Measurements from ENCODE around the gene ATOH8.

The ATOH8 gene

DNA sequence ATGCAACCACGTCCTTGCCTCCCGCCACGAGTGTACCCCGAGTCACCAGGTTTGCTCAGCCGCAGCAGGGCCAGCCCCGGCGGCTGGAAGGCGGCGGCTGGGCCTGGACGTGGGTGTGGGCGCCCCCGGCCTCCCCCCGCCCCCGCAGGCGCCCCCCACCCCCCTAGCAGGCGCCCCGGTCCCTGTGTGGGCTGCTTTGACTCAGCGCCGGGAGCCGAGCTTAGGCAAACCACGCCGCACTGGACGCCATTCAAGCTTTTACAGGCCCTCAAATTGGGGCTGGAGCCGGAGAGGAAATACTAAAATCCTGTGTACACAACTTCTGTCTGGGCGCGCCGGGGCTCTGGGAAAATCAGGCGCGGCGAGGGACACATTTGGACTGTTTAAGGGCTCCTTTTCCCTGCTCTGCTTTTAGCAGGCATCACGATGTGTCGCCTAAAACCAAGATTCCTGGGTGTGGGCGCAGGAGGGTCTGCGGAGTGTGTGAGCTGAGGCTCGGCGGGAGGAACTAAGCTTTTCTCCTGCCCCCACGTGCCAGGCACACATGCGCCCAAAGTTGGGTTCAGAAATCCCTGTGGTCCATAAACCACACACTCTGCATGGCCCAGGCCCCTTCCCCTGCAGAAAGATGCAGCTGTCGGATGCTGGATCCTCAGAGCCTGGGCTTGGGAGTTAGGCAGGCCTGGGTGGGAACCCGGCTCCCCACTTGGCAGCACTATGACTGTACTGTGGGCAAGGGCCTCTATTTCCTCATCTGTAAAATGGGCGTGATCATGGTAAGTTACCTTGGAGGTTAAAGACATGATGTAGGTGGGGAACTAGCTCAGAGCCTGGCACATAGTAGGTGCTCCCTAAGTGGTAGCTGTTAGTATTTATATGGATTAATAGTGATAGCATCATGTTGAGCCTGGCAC lies 57.6 kb downstream of the ATOH8 start:
- DNase-seq: no peak
- Histone ChIP-seq H3K4me3 (ENCODE audit: low read depth, low read length) (no peak overlapping the region), H3K27me3 (ENCODE audit: insufficient read depth, low read depth, severe bottlenecking) (no peaks in the 10 kb centered on the region), H3K9me3 (ENCODE audit: severe bottlenecking) (no peaks in the 10 kb centered on the region), H3K27ac (peak overlapping the region; percentile 77), H3K36me3 (no peaks in the 10 kb centered on the region)
- TF ChIP-seq, protein P1, sequence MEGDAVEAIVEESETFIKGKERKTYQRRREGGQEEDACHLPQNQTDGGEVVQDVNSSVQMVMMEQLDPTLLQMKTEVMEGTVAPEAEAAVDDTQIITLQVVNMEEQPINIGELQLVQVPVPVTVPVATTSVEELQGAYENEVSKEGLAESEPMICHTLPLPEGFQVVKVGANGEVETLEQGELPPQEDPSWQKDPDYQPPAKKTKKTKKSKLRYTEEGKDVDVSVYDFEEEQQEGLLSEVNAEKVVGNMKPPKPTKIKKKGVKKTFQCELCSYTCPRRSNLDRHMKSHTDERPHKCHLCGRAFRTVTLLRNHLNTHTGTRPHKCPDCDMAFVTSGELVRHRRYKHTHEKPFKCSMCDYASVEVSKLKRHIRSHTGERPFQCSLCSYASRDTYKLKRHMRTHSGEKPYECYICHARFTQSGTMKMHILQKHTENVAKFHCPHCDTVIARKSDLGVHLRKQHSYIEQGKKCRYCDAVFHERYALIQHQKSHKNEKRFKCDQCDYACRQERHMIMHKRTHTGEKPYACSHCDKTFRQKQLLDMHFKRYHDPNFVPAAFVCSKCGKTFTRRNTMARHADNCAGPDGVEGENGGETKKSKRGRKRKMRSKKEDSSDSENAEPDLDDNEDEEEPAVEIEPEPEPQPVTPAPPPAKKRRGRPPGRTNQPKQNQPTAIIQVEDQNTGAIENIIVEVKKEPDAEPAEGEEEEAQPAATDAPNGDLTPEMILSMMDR (IDR thresholded peaks at IDR 0.05; ENCODE audit: low read depth, low read length): no peak

DNA sequence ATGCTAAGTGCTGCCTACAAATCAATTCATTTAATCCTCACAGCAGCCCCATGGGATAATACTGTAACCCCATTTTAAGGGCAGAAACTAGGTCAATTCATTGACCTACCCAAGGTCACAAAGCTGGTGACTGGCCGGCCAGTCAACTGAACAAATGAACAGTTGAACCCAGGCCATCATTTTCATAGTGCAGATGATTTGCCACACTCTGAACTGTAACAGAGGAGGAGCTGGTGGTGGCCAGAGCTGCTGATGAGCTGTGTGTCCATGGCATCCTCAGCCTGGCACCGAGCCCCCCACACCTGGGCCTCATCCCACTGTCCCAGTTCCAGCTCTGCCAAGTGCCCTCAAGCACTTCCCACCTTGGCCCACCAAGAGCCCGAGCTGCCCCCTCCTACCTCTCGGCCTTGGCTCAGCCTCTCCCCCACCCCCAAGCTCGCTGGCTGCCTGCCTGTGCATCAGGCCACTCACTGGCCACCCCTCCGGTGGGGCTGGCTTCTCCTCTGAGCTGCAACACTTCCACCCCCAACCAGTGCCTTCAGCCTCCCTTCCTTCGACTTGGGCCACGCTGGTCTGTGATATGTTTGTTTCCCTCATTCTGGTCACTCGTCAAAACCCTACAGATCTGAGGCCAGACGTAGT lies 58.4 kb downstream of the ATOH8 start:
- Histone ChIP-seq H3K9me3 (ENCODE audit: severe bottlenecking) (no peaks in the 10 kb centered on the region), H3K36me3 (no peaks in the 10 kb centered on the region), H3K4me3 (ENCODE audit: low read depth, low read length) (no peak overlapping the region), H3K27ac (no peak overlapping the region), H3K27me3 (ENCODE audit: insufficient read depth, low read depth, severe bottlenecking) (no peaks in the 10 kb centered on the region)
- DNase-seq: no peak
- TF ChIP-seq, protein P1 (IDR thresholded peaks at IDR 0.05; ENCODE audit: low read depth, low read length): no peak

DNA sequence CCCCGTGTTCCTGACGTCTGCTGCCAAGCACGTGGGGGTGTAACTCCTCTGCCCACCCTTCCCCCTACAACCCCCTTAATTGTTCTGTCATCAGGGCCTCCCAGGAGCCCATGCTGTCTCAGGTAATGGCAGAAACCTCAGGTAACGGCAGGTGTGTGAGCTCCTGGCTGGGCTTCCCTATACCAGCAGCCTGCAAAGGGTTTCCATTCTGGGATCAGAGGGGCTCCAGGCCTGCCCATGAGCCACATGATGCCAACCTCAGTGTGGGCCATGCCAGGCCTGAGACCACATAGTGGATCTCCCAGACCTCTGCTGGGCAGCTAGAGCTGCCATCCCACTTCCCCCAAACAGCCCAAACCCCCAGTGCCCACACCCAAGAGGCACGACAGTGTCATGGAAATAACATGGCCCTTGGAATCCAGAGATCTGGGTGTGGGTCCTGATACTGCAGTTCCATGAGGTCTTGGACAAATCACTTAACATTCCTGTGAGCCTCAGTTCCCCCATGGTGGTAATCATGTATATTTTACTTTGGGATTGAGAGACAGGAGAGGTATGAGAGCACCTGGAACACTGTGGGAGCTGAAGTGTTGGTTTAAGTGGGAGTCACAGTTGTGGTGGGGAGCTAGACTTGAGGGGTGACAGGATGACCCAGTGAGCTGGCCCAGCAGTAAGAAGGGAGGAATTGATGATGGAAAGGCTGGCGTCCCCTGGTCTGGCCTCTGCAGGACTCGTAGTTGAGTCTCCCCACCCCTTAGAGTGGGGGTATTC lies 59.6 kb downstream of the ATOH8 start:
- Histone ChIP-seq H3K27ac (no peak overlapping the region), H3K27me3 (ENCODE audit: insufficient read depth, low read depth, severe bottlenecking) (no peaks in the 10 kb centered on the region), H3K9me3 (ENCODE audit: severe bottlenecking) (no peaks in the 10 kb centered on the region), H3K4me3 (ENCODE audit: low read depth, low read length) (no peak overlapping the region), H3K36me3 (no peaks in the 10 kb centered on the region)
- TF ChIP-seq, protein P1 (IDR thresholded peaks at IDR 0.05; ENCODE audit: low read depth, low read length): no peak
- no peak for DNase-seq

DNA sequence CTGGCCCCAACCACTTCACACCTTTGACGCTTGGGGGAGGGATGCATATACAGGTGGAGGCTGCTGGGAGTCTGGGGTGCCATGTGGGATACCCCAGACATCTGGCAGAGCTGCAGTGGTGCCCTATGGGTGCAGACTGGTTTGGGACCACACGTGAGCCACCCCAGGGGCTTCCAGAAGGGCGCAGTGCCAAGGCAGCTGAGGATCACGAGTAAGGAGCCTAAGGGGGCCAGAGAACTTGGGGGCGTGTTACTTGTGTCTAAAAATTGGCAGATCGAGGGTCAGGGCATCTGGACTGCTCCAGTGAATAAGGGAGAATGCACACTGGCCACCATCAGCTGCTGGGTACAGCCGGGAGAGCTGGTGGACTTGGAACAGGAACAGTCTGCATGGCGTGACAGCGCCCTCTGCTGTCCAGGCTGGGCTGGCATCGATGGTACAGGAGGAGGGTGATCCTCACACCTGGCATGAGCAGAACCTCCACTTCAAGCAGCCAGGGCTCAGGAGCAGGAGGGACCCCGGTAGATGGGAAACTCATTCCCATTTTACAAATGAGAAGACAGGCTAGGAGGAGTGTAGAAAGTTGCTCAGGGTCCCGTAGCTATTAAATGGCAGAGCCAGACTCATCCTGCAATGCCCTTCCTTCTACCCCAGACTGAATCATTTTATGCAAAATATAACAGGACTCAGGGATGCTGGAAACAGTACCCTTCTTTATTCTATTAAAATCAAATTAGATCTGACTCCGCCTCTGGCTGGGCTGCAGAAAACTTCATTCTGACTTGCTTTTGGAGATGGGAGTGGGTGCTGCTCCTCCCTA lies 60.4 kb downstream of the ATOH8 start:
- H3K4me3 ChIP-seq (ENCODE audit: low read depth, low read length): no peak overlapping the region
- H3K27ac ChIP-seq: no peak overlapping the region
- H3K9me3 ChIP-seq (ENCODE audit: severe bottlenecking): no peaks in the 10 kb centered on the region
- TF ChIP-seq, protein P1 (IDR thresholded peaks at IDR 0.05; ENCODE audit: low read depth, low read length): peak; percentile 99
- H3K27me3 ChIP-seq (ENCODE audit: insufficient read depth, low read depth, severe bottlenecking): no peaks in the 10 kb centered on the region
- no peaks in the 10 kb centered on the region for H3K36me3 ChIP-seq
- peak; percentile 91 for DNase-seq

DNA sequence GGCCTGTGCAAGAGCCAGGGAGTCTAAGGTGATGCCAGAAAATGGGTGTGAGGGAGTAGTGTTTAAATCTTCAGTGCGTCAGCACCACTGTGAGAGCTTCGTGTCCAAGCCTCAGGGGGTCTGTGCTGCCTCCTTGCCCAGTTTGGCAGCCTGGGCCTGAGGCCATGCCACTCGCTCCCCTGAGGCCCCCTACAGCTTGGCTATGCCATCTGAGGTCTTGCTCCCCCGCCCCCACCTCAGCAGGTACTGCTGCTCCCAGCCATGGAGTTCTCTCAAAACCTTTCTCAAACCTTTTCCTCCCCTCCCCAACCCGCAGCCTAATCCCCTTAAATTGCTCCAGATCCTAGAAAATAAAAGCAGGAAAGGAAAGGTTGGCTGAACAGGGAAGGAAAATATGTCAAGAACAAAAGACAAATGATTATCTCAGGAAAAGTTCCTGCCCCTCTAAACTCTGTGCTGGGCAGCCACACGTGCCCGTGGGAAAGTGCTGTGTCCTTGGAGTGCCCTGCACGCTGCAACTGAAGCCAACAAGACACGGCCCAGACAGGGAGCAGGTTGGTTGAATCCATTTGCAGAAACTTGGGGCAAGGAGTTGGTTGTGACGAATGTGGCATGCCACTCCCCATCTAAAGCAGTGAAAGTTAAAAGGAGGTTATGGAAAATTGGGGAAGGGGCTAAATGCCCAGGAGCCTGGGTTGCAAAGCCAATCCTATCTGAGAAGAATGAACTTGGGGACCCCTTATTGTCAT lies 61.2 kb downstream of the ATOH8 start:
- Histone ChIP-seq H3K4me3 (ENCODE audit: low read depth, low read length) (no peak overlapping the region), H3K9me3 (ENCODE audit: severe bottlenecking) (no peaks in the 10 kb centered on the region), H3K27ac (no peak overlapping the region), H3K36me3 (no peaks in the 10 kb centered on the region), H3K27me3 (ENCODE audit: insufficient read depth, low read depth, severe bottlenecking) (no peaks in the 10 kb centered on the region)
- no peak for DNase-seq
- TF ChIP-seq, protein P1 (IDR thresholded peaks at IDR 0.05; ENCODE audit: low read depth, low read length): no peak

Data from WERI-Rb-1 (cell line).